Measurements from ENCODE around the gene MAFB. TPM values are rescaled to one million over a fixed set of nuclear protein-coding genes. Genes with fewer than 3 reads are reported as not detected.

The MAFB gene
- total RNA-seq, 2 experiments from 2014 or later, result 0.09 to 0.40 TPM

DNA sequence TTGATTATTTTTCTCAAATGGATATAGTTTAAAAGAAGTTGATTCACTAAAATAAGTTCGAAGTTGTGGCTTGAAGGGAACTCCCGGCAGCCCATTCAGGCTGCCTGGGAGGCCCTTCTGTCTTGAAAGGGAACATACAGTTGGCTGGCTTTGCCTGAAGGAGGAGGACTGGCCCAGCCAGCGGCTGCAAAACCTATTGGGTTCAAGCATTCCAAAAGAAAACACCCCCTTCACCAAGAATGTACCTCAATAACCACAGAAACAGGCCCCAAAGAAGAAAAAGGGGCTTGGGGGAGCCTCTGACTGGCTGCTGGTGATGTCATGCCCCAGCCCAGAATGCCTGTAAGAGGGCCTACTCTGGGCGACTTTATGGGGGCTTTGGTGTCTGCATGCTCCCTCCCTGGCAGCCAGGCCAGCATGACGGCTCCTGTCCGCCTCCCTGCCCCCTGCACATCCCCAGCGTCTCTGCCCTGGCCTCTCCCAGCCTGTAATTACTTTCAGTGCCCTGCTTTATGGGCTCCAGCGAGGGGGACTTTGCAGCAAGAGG lies 36.5 kb downstream of the MAFB start:
- CTCF ChIA-PET, result no interaction called here
- Mint-ChIP-seq H3K9me3 (ENCODE audit: low read depth) (no peaks in the 10 kb centered on the region), H3K27ac (no peak overlapping the region), H3K4me3 (no peak overlapping the region), H3K4me1 (no peaks in the 10 kb centered on the region), H3K36me3 (no peaks in the 10 kb centered on the region), H3K27me3 (peaks cover 5% of the 10 kb centered on the region)
- ATAC-seq (no peak), DNase-seq (no peak)

- Mint-ChIP-seq H3K9me3 (ENCODE audit: low read depth) (no peaks in the 10 kb centered on the region), H3K4me3 (no peak overlapping the region), H3K27me3 (peaks cover 7% of the 10 kb centered on the region), H3K4me1 (no peaks in the 10 kb centered on the region), H3K27ac (no peak overlapping the region), H3K36me3 (no peaks in the 10 kb centered on the region)
- CTCF ChIA-PET, result no interaction called here
- DNase-seq, result no peak
- no peak for ATAC-seq
These were observed 37.9 kb downstream of the MAFB start for GRCh38 chr20:40651151-40651550.

DNA sequence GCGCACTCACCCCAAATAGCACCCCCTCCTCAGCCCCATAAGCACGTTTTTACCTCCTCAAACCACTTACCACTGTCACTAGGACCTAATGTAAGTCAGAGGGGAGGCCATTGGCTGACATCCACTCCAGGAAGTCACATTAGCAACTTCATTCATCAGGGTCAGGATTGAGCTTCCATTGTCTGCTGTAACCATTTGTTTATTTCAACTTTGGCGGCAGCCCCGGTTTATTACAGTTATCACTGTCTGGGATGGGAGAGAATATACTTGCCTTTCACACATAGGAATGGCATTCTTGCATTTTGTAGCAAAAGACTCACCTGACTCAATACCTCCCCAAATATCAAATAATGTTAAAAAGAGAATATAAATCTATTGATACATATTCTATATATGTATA lies 38.3 kb downstream of the MAFB start:
- Mint-ChIP-seq H3K27me3 (peaks cover 7% of the 10 kb centered on the region), H3K4me1 (no peaks in the 10 kb centered on the region), H3K36me3 (no peaks in the 10 kb centered on the region), H3K4me3 (no peak overlapping the region), H3K9me3 (ENCODE audit: low read depth) (no peaks in the 10 kb centered on the region), H3K27ac (no peak overlapping the region)
- ATAC-seq (no peak), DNase-seq (no peak)
- CTCF ChIA-PET, result no interaction called here

DNA sequence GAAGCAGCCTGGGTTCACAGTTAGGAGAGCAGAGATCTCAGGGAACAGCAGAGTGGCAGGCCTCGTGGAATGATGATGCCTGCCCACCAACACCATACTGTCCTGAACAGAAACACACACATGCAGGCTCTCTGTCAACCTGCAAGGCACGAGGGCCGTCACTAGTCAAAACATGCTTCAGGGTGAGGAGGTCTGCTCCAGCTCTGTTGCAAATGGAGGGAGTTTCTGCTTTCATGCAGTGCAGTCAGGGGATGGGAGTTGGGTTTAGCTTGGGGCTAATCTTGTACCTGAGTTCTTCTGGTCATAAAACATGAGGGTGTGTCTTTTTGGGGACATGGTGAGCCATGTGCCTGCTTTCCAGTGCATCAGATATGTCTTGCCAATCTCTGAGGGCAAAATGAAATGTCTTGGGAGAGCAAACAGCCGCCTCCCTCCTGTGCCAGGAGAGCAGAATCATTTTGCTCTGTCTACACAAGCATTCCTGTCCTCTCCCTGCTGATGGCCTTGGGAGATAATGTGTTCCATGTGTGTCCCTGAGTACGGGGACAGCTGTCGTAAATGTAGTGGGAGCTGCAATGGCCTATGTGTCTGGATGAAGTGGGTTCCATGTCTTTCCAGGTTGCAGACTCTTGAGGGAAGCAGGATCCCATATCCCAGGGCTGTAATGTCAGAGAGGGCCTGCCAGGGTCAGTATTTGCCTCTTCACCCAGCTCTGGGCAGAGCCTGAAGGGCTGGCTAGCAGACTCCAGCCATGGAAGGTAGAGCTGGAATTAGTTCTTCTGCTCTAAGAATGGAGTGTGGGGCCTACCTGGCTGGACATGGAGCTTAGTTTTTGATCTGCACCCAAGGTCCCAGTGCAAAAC lies 40.6 kb downstream of the MAFB start:
- no peak for ATAC-seq
- H3K4me1 Mint-ChIP-seq, result no peaks in the 10 kb centered on the region
- CTCF ChIA-PET, result no interaction called here

GRCh38 chr20:40646813-40647212 lies 42.2 kb downstream of the MAFB start:
- CTCF ChIA-PET, result no interaction called here
- no peak for ATAC-seq
- H3K4me1 Mint-ChIP-seq, result no peaks in the 10 kb centered on the region

More for the DNA sequence above, 40.6 kb downstream of the MAFB start:
- H3K27ac Mint-ChIP-seq, result no peak overlapping the region
- H3K9me3 Mint-ChIP-seq (ENCODE audit: low read depth), result no peaks in the 10 kb centered on the region
- no peak for DNase-seq
- peaks cover 7% of the 10 kb centered on the region for H3K27me3 Mint-ChIP-seq
- H3K36me3 Mint-ChIP-seq, result no peaks in the 10 kb centered on the region
- no peak overlapping the region for H3K4me3 Mint-ChIP-seq

DNA sequence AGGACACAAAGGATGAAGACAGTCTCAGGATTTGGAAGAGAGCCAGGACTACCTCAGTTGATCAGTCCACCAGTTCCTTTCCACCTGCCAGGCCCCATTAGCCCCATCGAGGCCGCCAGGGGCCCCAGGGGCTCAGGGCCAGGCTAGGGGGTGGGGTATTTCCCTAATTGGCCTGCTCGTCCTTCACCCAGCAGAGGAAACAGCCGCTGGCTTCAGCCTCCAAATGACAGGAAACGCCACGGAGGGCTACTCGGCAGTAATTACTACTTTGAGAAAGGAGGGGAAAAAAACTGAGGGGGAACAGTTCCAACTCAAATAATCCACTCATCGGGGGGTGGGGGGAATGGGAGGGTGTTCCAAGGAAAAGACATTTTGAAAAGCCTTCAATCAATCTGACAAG lies 42.7 kb downstream of the MAFB start:
- CTCF ChIA-PET, result no interaction called here
- ATAC-seq (no peak), DNase-seq (no peak)
- no peak overlapping the region for H3K27ac Mint-ChIP-seq
- H3K36me3 Mint-ChIP-seq, result no peaks in the 10 kb centered on the region
- no peak overlapping the region for H3K4me3 Mint-ChIP-seq
- peaks cover 7% of the 10 kb centered on the region for H3K27me3 Mint-ChIP-seq
- H3K4me1 Mint-ChIP-seq, result no peaks in the 10 kb centered on the region
- no peaks in the 10 kb centered on the region for H3K9me3 Mint-ChIP-seq (ENCODE audit: low read depth)

More at GRCh38 chr20:40646813-40647212, 42.2 kb downstream of the MAFB start:
- Mint-ChIP-seq H3K9me3 (ENCODE audit: low read depth) (no peaks in the 10 kb centered on the region), H3K27ac (no peak overlapping the region), H3K36me3 (no peaks in the 10 kb centered on the region), H3K4me3 (no peak overlapping the region), H3K27me3 (peaks cover 7% of the 10 kb centered on the region)
- no peak for DNase-seq

GRCh38 chr20:40644863-40645262 lies 44.2 kb downstream of the MAFB start:
- peaks cover 5% of the 10 kb centered on the region for H3K27me3 Mint-ChIP-seq
- no peak overlapping the region for H3K4me3 Mint-ChIP-seq
- DNase-seq, result no peak
- CTCF ChIA-PET, result no interaction called here
- no peaks in the 10 kb centered on the region for H3K9me3 Mint-ChIP-seq (ENCODE audit: low read depth)
- no peaks in the 10 kb centered on the region for H3K4me1 Mint-ChIP-seq
- H3K36me3 Mint-ChIP-seq, result no peaks in the 10 kb centered on the region
- H3K27ac Mint-ChIP-seq, result no peak overlapping the region
- ATAC-seq, result no peak

DNA sequence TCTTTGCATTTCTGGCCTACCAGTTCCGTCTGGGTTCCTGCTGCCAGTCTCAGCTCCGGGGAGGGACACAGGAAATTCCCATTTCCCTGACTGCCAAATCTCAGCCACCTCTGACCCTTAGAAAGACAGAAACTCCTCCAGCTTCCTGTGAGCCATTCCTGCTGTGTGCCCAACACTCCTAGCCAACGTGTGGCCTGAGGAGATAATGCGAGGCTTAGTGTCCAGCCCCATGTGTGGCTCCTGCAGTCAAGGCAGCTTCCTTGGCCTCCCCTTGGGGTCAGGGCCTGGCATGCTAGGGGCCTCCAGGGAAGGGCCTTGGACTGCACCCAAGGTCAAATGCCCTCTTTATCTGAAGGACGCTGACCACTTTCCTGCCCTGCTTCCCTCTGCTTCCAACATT lies 45.1 kb downstream of the MAFB start:
- Mint-ChIP-seq H3K36me3 (no peaks in the 10 kb centered on the region), H3K27me3 (peaks cover 2% of the 10 kb centered on the region), H3K9me3 (ENCODE audit: low read depth) (no peaks in the 10 kb centered on the region), H3K27ac (no peak overlapping the region), H3K4me1 (no peaks in the 10 kb centered on the region), H3K4me3 (no peak overlapping the region)
- CTCF ChIA-PET, result no interaction called here
- DNase-seq, result no peak
- ATAC-seq, result no peak

GRCh38 chr20:40641809-40642208 lies 47.2 kb downstream of the MAFB start:
- H3K27ac Mint-ChIP-seq, result no peak overlapping the region
- H3K9me3 Mint-ChIP-seq (ENCODE audit: low read depth), result no peaks in the 10 kb centered on the region
- H3K36me3 Mint-ChIP-seq, result no peaks in the 10 kb centered on the region
- CTCF ChIA-PET, result no interaction called here
- peaks cover under 1% of the 10 kb centered on the region for H3K27me3 Mint-ChIP-seq
- ATAC-seq (no peak), DNase-seq (no peak)
- no peaks in the 10 kb centered on the region for H3K4me1 Mint-ChIP-seq
- no peak overlapping the region for H3K4me3 Mint-ChIP-seq

DNA sequence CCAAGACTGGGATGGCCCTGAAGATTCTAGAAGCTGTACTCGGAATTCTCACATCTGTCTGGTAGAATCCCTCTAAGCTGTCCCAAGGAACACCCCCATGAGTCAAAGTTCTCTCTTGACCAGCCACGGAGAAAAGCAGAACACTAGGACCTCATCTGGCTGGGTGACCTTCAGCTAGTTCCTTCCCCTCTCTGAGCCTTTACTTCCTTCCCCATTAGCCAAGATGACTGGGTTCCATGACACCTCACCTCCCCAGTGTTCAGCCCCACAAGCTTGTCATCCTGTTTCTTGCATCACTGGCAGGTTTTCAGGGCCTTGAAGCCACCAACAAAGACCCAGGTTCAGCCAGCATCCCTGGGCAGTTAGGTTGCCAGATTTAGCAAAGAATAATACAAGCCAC lies 47.8 kb downstream of the MAFB start:
- H3K4me3 Mint-ChIP-seq, result no peak overlapping the region
- DNase-seq (no peak), ATAC-seq (no peak)
- no peaks in the 10 kb centered on the region for H3K27me3 Mint-ChIP-seq
- no peak overlapping the region for H3K27ac Mint-ChIP-seq
- CTCF ChIA-PET, result no interaction called here
- H3K4me1 Mint-ChIP-seq, result no peaks in the 10 kb centered on the region
- no peaks in the 10 kb centered on the region for H3K9me3 Mint-ChIP-seq (ENCODE audit: low read depth)
- H3K36me3 Mint-ChIP-seq, result no peaks in the 10 kb centered on the region

GRCh38 chr20:40640667-40641066 lies 48.4 kb downstream of the MAFB start:
- Mint-ChIP-seq H3K27me3 (no peaks in the 10 kb centered on the region), H3K9me3 (ENCODE audit: low read depth) (no peaks in the 10 kb centered on the region), H3K4me3 (no peak overlapping the region), H3K27ac (no peak overlapping the region), H3K36me3 (no peaks in the 10 kb centered on the region), H3K4me1 (no peaks in the 10 kb centered on the region)
- DNase-seq (no peak), ATAC-seq (no peak)
- CTCF ChIA-PET, result no interaction called here

GRCh38 chr20:40639676-40640355 lies 49.2 kb downstream of the MAFB start:
- DNase-seq (no peak), ATAC-seq (no peak)
- Mint-ChIP-seq H3K27me3 (no peaks in the 10 kb centered on the region), H3K9me3 (ENCODE audit: low read depth) (no peaks in the 10 kb centered on the region), H3K4me1 (no peaks in the 10 kb centered on the region), H3K36me3 (no peaks in the 10 kb centered on the region), H3K4me3 (no peak overlapping the region), H3K27ac (no peak overlapping the region)
- CTCF ChIA-PET, result no interaction called here

DNA sequence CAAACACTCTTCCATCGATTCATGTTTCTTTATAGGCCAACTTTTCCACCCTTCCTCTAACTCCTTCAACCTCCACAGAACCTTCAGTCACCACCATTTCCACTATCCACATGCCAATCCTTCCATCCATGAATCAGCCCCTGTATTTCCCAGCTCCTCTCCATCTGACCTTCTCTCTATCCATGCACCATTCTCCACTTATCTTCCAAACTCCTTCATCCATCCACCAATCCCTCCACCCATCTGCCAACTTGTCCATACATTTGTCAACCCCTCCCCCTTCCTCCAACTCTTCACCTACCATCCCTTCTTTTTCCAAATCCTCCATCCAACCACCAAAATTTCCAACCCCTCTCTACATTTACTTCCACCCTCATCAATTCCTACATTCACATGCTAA lies 49.9 kb downstream of the MAFB start:
- Mint-ChIP-seq H3K4me3 (no peak overlapping the region), H3K36me3 (no peaks in the 10 kb centered on the region), H3K27me3 (no peaks in the 10 kb centered on the region), H3K9me3 (ENCODE audit: low read depth) (no peaks in the 10 kb centered on the region), H3K4me1 (no peaks in the 10 kb centered on the region), H3K27ac (no peak overlapping the region)
- ATAC-seq (no peak), DNase-seq (no peak)
- CTCF ChIA-PET, result no interaction called here

DNA sequence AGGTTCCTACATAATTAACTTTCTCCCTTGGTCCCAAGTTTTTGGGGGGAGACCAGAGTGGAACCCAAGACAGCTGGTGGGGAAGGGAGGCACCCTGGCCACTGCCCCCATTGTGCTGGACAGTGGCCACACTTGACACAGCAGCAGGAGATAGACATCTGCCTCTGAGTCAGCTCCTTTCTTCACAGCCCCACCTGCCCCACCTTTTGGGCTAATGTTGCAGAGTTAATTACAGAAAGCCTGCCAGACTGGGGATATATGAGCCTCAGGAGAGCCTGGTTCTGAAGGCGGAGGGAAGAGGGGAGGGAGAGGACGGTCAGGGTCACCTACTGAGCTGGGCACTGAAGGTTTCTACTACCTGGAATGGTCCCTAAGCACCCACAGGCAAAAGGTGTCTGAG lies 50.6 kb downstream of the MAFB start:
- no peaks in the 10 kb centered on the region for H3K36me3 Mint-ChIP-seq
- H3K4me3 Mint-ChIP-seq, result no peak overlapping the region
- DNase-seq, result peak; percentile 15
- no peaks in the 10 kb centered on the region for H3K9me3 Mint-ChIP-seq (ENCODE audit: low read depth)
- no peaks in the 10 kb centered on the region for H3K4me1 Mint-ChIP-seq
- no peaks in the 10 kb centered on the region for H3K27me3 Mint-ChIP-seq
- no peak overlapping the region for H3K27ac Mint-ChIP-seq
- ATAC-seq, result no peak
- CTCF ChIA-PET, result no interaction called here

All from activated CD8-positive, alpha-beta memory T cell treated with anti-CD3 and anti-CD28 coated beads, Interleukin-2, amount 10 ng/mL, durations not matched to agents 7 days and 5 days (primary cell).